Activated T-helper 17 cell treated with anti-CD3 and anti-CD28 coated beads, Interleukin-2, amount 50 U/mL, for 72 hours (primary cell): ENCODE results near the gene LRRK1. TPM values are rescaled to one million over a fixed set of nuclear protein-coding genes. Genes with fewer than 3 reads are reported as not detected.
A peak's percentile ranks its signal among the peaks of the same experiment; 100 is the strongest.

Experiments used
- ATAC-seq: fragments of 150-1000 bp; cut with Tn5 transposase; replicated peaks from 2 replicates; pipeline ENCODE4 v1.10.0; 2021; ENCODE audit warnings: mild to moderate bottlenecking, moderate library complexity
- H3K27ac Mint-ChIP-seq: one replicate; pipeline ENCODE4 v1.8.0; 2022; ENCODE audit warnings: mixed read lengths
- H3K27me3 Mint-ChIP-seq: one replicate; pipeline ENCODE4 v1.8.0; 2022; ENCODE audit warnings: mixed read lengths
- H3K36me3 Mint-ChIP-seq: one replicate; pipeline ENCODE4 v1.8.0; 2022; ENCODE audit warnings: low read depth, mild to moderate bottlenecking, mixed read lengths
- H3K4me1 Mint-ChIP-seq: one replicate; pipeline ENCODE4 v1.8.0; 2022; ENCODE audit warnings: mixed read lengths
- H3K4me3 Mint-ChIP-seq: one replicate; pipeline ENCODE4 v1.8.0; 2022; ENCODE audit warnings: mild to moderate bottlenecking, mixed read lengths
- H3K9me3 Mint-ChIP-seq: one replicate; pipeline ENCODE4 v1.8.0; 2022; ENCODE audit warnings: mixed read lengths
- total RNA-seq, 2 donors: library from RNA; stranded (reverse); gene quantifications; one replicate each; pipeline ENCODE4 v1.2.3, GENCODE V29; 2022

The LRRK1 gene
- total RNA-seq, 2 donors from 2014 or later: 0.74 to 0.82 TPM

- H3K9me3 Mint-ChIP-seq: peaks cover 3% of the 10 kb centered on the region
- no peaks in the 10 kb centered on the region for H3K27me3 Mint-ChIP-seq
- no peaks in the 10 kb centered on the region for H3K36me3 Mint-ChIP-seq
- H3K4me3 Mint-ChIP-seq: no peak overlapping the region
- no peak overlapping the region for H3K27ac Mint-ChIP-seq
- no peaks in the 10 kb centered on the region for H3K4me1 Mint-ChIP-seq
- no peak for ATAC-seq
These were observed 186.1 kb downstream of the LRRK1 start for GRCh38 chr15:101105059-101105891.

- ATAC-seq: no peak
- Mint-ChIP-seq H3K27me3 (no peaks in the 10 kb centered on the region), H3K4me1 (no peaks in the 10 kb centered on the region), H3K4me3 (no peak overlapping the region), H3K36me3 (no peaks in the 10 kb centered on the region), H3K27ac (no peak overlapping the region), H3K9me3 (no peaks in the 10 kb centered on the region)
These were observed 187.9 kb downstream of the LRRK1 start for GRCh38 chr15:101107101-101107500.

- Mint-ChIP-seq H3K36me3 (no peaks in the 10 kb centered on the region), H3K27me3 (no peaks in the 10 kb centered on the region), H3K4me1 (no peaks in the 10 kb centered on the region), H3K9me3 (no peaks in the 10 kb centered on the region), H3K4me3 (no peak overlapping the region), H3K27ac (no peak overlapping the region)
- ATAC-seq: no peak
These were observed 188.7 kb downstream of the LRRK1 start for GRCh38 chr15:101107625-101108460.

GRCh38 chr15:101108461-101108775 lies 189.3 kb downstream of the LRRK1 start:
- no peak overlapping the region for H3K4me3 Mint-ChIP-seq
- H3K27ac Mint-ChIP-seq: no peak overlapping the region
- no peaks in the 10 kb centered on the region for H3K27me3 Mint-ChIP-seq
- H3K4me1 Mint-ChIP-seq: no peaks in the 10 kb centered on the region
- H3K36me3 Mint-ChIP-seq: no peaks in the 10 kb centered on the region
- ATAC-seq: no peak
- no peaks in the 10 kb centered on the region for H3K9me3 Mint-ChIP-seq

GRCh38 chr15:101108791-101109190 lies 189.6 kb downstream of the LRRK1 start:
- Mint-ChIP-seq H3K36me3 (no peaks in the 10 kb centered on the region), H3K9me3 (no peaks in the 10 kb centered on the region), H3K4me1 (no peaks in the 10 kb centered on the region), H3K27ac (no peak overlapping the region), H3K4me3 (no peak overlapping the region), H3K27me3 (no peaks in the 10 kb centered on the region)
- ATAC-seq: no peak

- Mint-ChIP-seq H3K27me3 (peaks cover 3% of the 10 kb centered on the region), H3K9me3 (no peaks in the 10 kb centered on the region), H3K36me3 (no peaks in the 10 kb centered on the region), H3K4me1 (no peaks in the 10 kb centered on the region), H3K4me3 (no peak overlapping the region), H3K27ac (no peak overlapping the region)
- ATAC-seq: no peak
These were observed 191.8 kb downstream of the LRRK1 start for GRCh38 chr15:101110681-101111569.

- Mint-ChIP-seq H3K9me3 (no peaks in the 10 kb centered on the region), H3K27ac (no peak overlapping the region), H3K36me3 (no peaks in the 10 kb centered on the region), H3K4me1 (no peaks in the 10 kb centered on the region), H3K4me3 (no peak overlapping the region), H3K27me3 (peaks cover 3% of the 10 kb centered on the region)
- ATAC-seq: no peak
These were observed 192.6 kb downstream of the LRRK1 start for GRCh38 chr15:101111570-101112262.

- no peak for ATAC-seq
- H3K4me1 Mint-ChIP-seq: no peaks in the 10 kb centered on the region
- H3K27ac Mint-ChIP-seq: peak overlapping the region; percentile 13
These were observed 193.4 kb downstream of the LRRK1 start for GRCh38 chr15:101112336-101113113.

GRCh38 chr15:101113114-101114005 lies 194.2 kb downstream of the LRRK1 start:
- Mint-ChIP-seq H3K4me3 (no peak overlapping the region), H3K27ac (no peak overlapping the region), H3K36me3 (no peaks in the 10 kb centered on the region), H3K4me1 (no peaks in the 10 kb centered on the region), H3K9me3 (no peaks in the 10 kb centered on the region), H3K27me3 (peaks cover 3% of the 10 kb centered on the region)
- no peak for ATAC-seq

More at GRCh38 chr15:101112336-101113113, 193.4 kb downstream of the LRRK1 start:
- Mint-ChIP-seq H3K9me3 (no peaks in the 10 kb centered on the region), H3K36me3 (no peaks in the 10 kb centered on the region), H3K4me3 (no peak overlapping the region), H3K27me3 (peaks cover 3% of the 10 kb centered on the region)

- H3K4me3 Mint-ChIP-seq: no peak overlapping the region
- H3K9me3 Mint-ChIP-seq: no peaks in the 10 kb centered on the region
- no peak overlapping the region for H3K27ac Mint-ChIP-seq
- H3K36me3 Mint-ChIP-seq: no peaks in the 10 kb centered on the region
- no peak for ATAC-seq
- peaks cover 3% of the 10 kb centered on the region for H3K27me3 Mint-ChIP-seq
- no peaks in the 10 kb centered on the region for H3K4me1 Mint-ChIP-seq
These were observed 195.0 kb downstream of the LRRK1 start for GRCh38 chr15:101114166-101114565.

- Mint-ChIP-seq H3K36me3 (no peaks in the 10 kb centered on the region), H3K9me3 (no peaks in the 10 kb centered on the region), H3K4me1 (no peaks in the 10 kb centered on the region), H3K27ac (no peak overlapping the region), H3K4me3 (no peak overlapping the region), H3K27me3 (peaks cover 3% of the 10 kb centered on the region)
- no peak for ATAC-seq
These were observed 195.5 kb downstream of the LRRK1 start for GRCh38 chr15:101114610-101115009.

- H3K27me3 Mint-ChIP-seq: peaks cover 3% of the 10 kb centered on the region
- no peak for ATAC-seq
- no peaks in the 10 kb centered on the region for H3K4me1 Mint-ChIP-seq
- no peak overlapping the region for H3K27ac Mint-ChIP-seq
- no peaks in the 10 kb centered on the region for H3K36me3 Mint-ChIP-seq
- H3K9me3 Mint-ChIP-seq: no peaks in the 10 kb centered on the region
- H3K4me3 Mint-ChIP-seq: no peak overlapping the region
These were observed 196.2 kb downstream of the LRRK1 start for GRCh38 chr15:101115393-101115785.
